ENCODE data around the gene AKAP8L.
A peak's percentile ranks its signal among the peaks of the same experiment; 100 is the strongest.
"Not testable (repeated sequence)": the region's sequence is repeated elsewhere in the genome, so short reads cannot be mapped to it uniquely, and the experiment has no call there.

Gene AKAP8L

GRCh38 chr19:15379083-15379998, 39.4 kb downstream of the AKAP8L start, which contains the start of gene AKAP8:
TSS of gene AKAP8 (minus strand) at chr19:15379787. CDS start at chr19:15379731, 56 bp downstream.
- DNase-seq (ENCODE audit: low spot score), result peak; percentile 98

- peak; percentile 32 for DNase-seq (ENCODE audit: low spot score)
Measured at GRCh38 chr19:15378534-15379082, 40.2 kb downstream of the AKAP8L start.

- no peak for DNase-seq (ENCODE audit: low spot score)
Measured at GRCh38 chr19:15374796-15375440, 43.9 kb downstream of the AKAP8L start.

GRCh38 chr19:15374105-15374651, 44.6 kb downstream of the AKAP8L start:
- DNase-seq (ENCODE audit: low spot score), result no peak

GRCh38 chr19:15373644-15374043, 45.1 kb downstream of the AKAP8L start:
- DNase-seq (ENCODE audit: low spot score), result no peak

GRCh38 chr19:15372891-15373301, 45.9 kb downstream of the AKAP8L start:
- DNase-seq (ENCODE audit: low spot score), result no peak

- DNase-seq (ENCODE audit: low spot score), result no peak
Measured at GRCh38 chr19:15372470-15372869, 46.3 kb downstream of the AKAP8L start.

- DNase-seq (ENCODE audit: low spot score), result no peak
Measured at GRCh38 chr19:15371786-15372380, 46.9 kb downstream of the AKAP8L start.

- no peak for DNase-seq (ENCODE audit: low spot score)
Measured at GRCh38 chr19:15371119-15371518, 47.7 kb downstream of the AKAP8L start.

- DNase-seq (ENCODE audit: low spot score), result no peak
Measured at GRCh38 chr19:15369594-15369891, 49.2 kb downstream of the AKAP8L start.

GRCh38 chr19:15368798-15369593, 49.8 kb downstream of the AKAP8L start:
- no peak for DNase-seq (ENCODE audit: low spot score)

- DNase-seq (ENCODE audit: low spot score), result no peak
Measured at GRCh38 chr19:15368051-15368632, 50.6 kb downstream of the AKAP8L start.

GRCh38 chr19:15367439-15367838, 51.3 kb downstream of the AKAP8L start:
- no peak for DNase-seq (ENCODE audit: low spot score)

- no peak for DNase-seq (ENCODE audit: low spot score)
Measured at GRCh38 chr19:15365264-15365663, 53.5 kb downstream of the AKAP8L start.

GRCh38 chr19:15363791-15364190, 55.0 kb downstream of the AKAP8L start:
- not testable (repeated sequence) for DNase-seq (ENCODE audit: low spot score)

- not testable (repeated sequence) for DNase-seq (ENCODE audit: low spot score)
Measured at GRCh38 chr19:15363048-15363447, 55.7 kb downstream of the AKAP8L start.

GRCh38 chr19:15360015-15360414, 58.8 kb downstream of the AKAP8L start:
- DNase-seq (ENCODE audit: low spot score), result not testable (repeated sequence)

- DNase-seq (ENCODE audit: low spot score), result no peak
Measured at GRCh38 chr19:15358918-15359317, 59.9 kb downstream of the AKAP8L start.

- no peak for DNase-seq (ENCODE audit: low spot score)
Measured at GRCh38 chr19:15357906-15358305, 60.9 kb downstream of the AKAP8L start.

GRCh38 chr19:15354566-15355296, 64.1 kb downstream of the AKAP8L start:
- DNase-seq (ENCODE audit: low spot score), result no peak
